H1 (cell line): ENCODE data around the gene CKLF. TPM values are rescaled to one million over a fixed set of nuclear protein-coding genes. Genes with fewer than 3 reads are reported as not detected.

Experiments
- CTCF ChIA-PET: fragments of 300-600 bp; sonication (Branson Sonifier 250); formaldehyde crosslinking; loops from one replicate; lab custom pipeline; 2021; ENCODE audit not compliant: partially characterized antibody; lab: Charles Lee
- POLR2A ChIA-PET: fragments of 300-600 bp; sonication (Branson Sonifier 250); formaldehyde crosslinking; loops from one replicate; lab custom pipeline; 2021; ENCODE audit warnings: inconsistent platforms; ENCODE audit not compliant: partially characterized antibody; lab: Charles Lee
- DNase-seq, 2 experiments: peaks; one replicate each; pipeline versions ENCODE4 v3.0.0 to v3.0.0-alpha.2; 2010 to 2022; ENCODE audit warnings: low spot score in 2 of 2, low read depth in 1 of 2, mixed read lengths in 1 of 2
- FAIRE-seq: peaks from 2 replicates; lab custom pipeline; 2011; peaks lifted over from hg19 to GRCh38; lab: Jason Lieb, UNC
- H2AFZ ChIP-seq: 2 replicates; pipeline ENCODE4 v1.8.1; 2012; ENCODE audit warnings: low read length, inconsistent platforms
- H2AK5ac ChIP-seq: 2 replicates; pipeline ENCODE4 v1.6.1; 2013; ENCODE audit warnings: low read depth, low read length
- H2BK120ac ChIP-seq: replicated peaks from 2 replicates; pipeline ENCODE3; 2013; ENCODE audit warnings: low read depth, low read length, inconsistent platforms
- H2BK12ac ChIP-seq: 2 replicates; pipeline ENCODE4 v1.6.1; 2013; ENCODE audit warnings: low read depth, low read length
- H2BK15ac ChIP-seq: 2 replicates; pipeline ENCODE4 v1.6.1; 2013; ENCODE audit warnings: low read length
- H2BK20ac ChIP-seq: 2 replicates; pipeline ENCODE4 v1.6.1; 2013; ENCODE audit warnings: low read length
- H2BK5ac ChIP-seq: 2 replicates; pipeline ENCODE4 v1.6.1; 2013; ENCODE audit warnings: low read depth, low read length
- H3K14ac ChIP-seq: 2 replicates; pipeline ENCODE4 v1.6.1; 2013; ENCODE audit warnings: inconsistent platforms; ENCODE audit not compliant: insufficient read length
- H3K18ac ChIP-seq: 2 replicates; pipeline ENCODE4 v1.6.1; 2013; ENCODE audit warnings: low read length; ENCODE audit errors: extremely low read depth
- H3K23ac ChIP-seq: 2 replicates; pipeline ENCODE4 v1.6.1; 2013; ENCODE audit warnings: inconsistent platforms; ENCODE audit not compliant: insufficient read length
- H3K23me2 ChIP-seq: 2 replicates; pipeline ENCODE4 v1.6.1; 2013; ENCODE audit warnings: low read depth, low read length
- H3K27ac ChIP-seq: 2 replicates; pipeline ENCODE4 v1.6.1; 2011; ENCODE audit warnings: low read depth, low read length, inconsistent platforms
- H3K27me3 ChIP-seq, 4 experiments: replicated peaks in 1 of 4; 1 replicate in 1 of 4; 2 replicates in 3 of 4; pipeline versions ENCODE4 v1.6.1 to v1.8.1; 2011 to 2013; ENCODE audit warnings: low read length in 3 of 4, mild to moderate bottlenecking in 3 of 4, inconsistent platforms in 2 of 4, mixed read lengths in 2 of 4, moderate library complexity in 1 of 4; ENCODE audit not compliant: control insufficient read depth in 3 of 4, insufficient read depth in 3 of 4; ENCODE audit errors: extremely low read depth in 1 of 4
- H3K36me3 ChIP-seq, 4 experiments: 2 replicates each; pipeline versions ENCODE4 v1.6.1 to v1.8.1; 2011 to 2013; ENCODE audit warnings: mild to moderate bottlenecking in 4 of 4, low read length in 3 of 4, moderate library complexity in 2 of 4, control low read depth in 1 of 4, inconsistent platforms in 1 of 4; ENCODE audit not compliant: insufficient read depth in 4 of 4, control insufficient read depth in 2 of 4
- H3K4ac ChIP-seq: replicated peaks from 2 replicates; pipeline ENCODE3; 2013; ENCODE audit warnings: low read length, low read depth, mixed read lengths, inconsistent platforms; ENCODE audit not compliant: insufficient read length
- H3K4me1 ChIP-seq, 4 experiments: replicated peaks in 1 of 4; 1 replicate in 1 of 4; 2 replicates in 3 of 4; pipeline versions ENCODE4 v1.6.1 to v1.8.1; 2011 to 2013; ENCODE audit warnings: low read length in 3 of 4, inconsistent platforms in 2 of 4, mixed read lengths in 1 of 4; ENCODE audit not compliant: insufficient read depth in 4 of 4, control insufficient read depth in 3 of 4
- H3K4me2 ChIP-seq, 2 experiments: 2 replicates each; pipeline versions ENCODE4 v1.6.1 to v1.8.1; 2011 to 2013; ENCODE audit warnings: low read depth in 2 of 2, low read length in 2 of 2, control low read depth in 1 of 2, inconsistent platforms in 1 of 2, mild to moderate bottlenecking in 1 of 2; ENCODE audit not compliant: insufficient read depth in 1 of 2
- H3K4me3 ChIP-seq, 4 experiments: fragments of 200-600, 300-600 bp in 1 of 4; sonication (generic), shearing (Covaris generic), sonication (Bioruptor Twin) in 1 of 4; 2 replicates each; pipeline versions ENCODE4 v1.5.1 to v1.8.1; 2011 to 2016; ENCODE audit warnings: low read length in 4 of 4, low read depth in 3 of 4, control low read depth in 2 of 4, inconsistent platforms in 2 of 4, mild to moderate bottlenecking in 2 of 4, mixed read lengths in 1 of 4, moderate library complexity in 1 of 4; ENCODE audit not compliant: insufficient read depth in 2 of 4; ENCODE audit errors: extremely low read depth in 1 of 4
- H3K56ac ChIP-seq: replicated peaks from 2 replicates; pipeline ENCODE3; 2013; ENCODE audit warnings: low read depth, mild to moderate bottlenecking, mixed read lengths, low read length, inconsistent platforms; ENCODE audit not compliant: insufficient read length
- H3K79me1 ChIP-seq: 2 replicates; pipeline ENCODE4 v1.6.1; 2013; ENCODE audit warnings: low read depth, low read length, control low read depth
- H3K79me2 ChIP-seq, 2 experiments: 2 replicates each; pipeline versions ENCODE4 v1.6.1 to v1.8.1; 2012 to 2013; ENCODE audit warnings: low read length in 2 of 2, mild to moderate bottlenecking in 2 of 2, inconsistent platforms in 1 of 2; ENCODE audit not compliant: insufficient read depth in 2 of 2, control insufficient read depth in 1 of 2
- H3K9ac ChIP-seq, 4 experiments: replicated peaks in 1 of 4; 1 replicate in 1 of 4; 2 replicates in 3 of 4; pipeline versions ENCODE4 v1.6.1 to v1.8.1; 2011 to 2013; ENCODE audit warnings: low read depth in 3 of 4, low read length in 3 of 4, control low read depth in 2 of 4, mild to moderate bottlenecking in 2 of 4, moderate library complexity in 2 of 4, inconsistent platforms in 1 of 4; ENCODE audit errors: extremely low read depth in 1 of 4
- H3K9me3 ChIP-seq, 2 experiments: 2 replicates each; pipeline versions ENCODE4 v1.6.1 to v1.8.1; 2012 to 2013; ENCODE audit warnings: mild to moderate bottlenecking in 2 of 2, moderate library complexity in 2 of 2, control low read depth in 1 of 2, inconsistent platforms in 1 of 2, low read depth in 1 of 2, low read length in 1 of 2, mixed read lengths in 1 of 2; ENCODE audit not compliant: insufficient read depth in 2 of 2
- H4K20me1 ChIP-seq, 2 experiments: replicated peaks in 1 of 2; 2 replicates each; pipeline versions ENCODE3 to v1.8.1; 2011 to 2013; ENCODE audit warnings: inconsistent platforms in 2 of 2, low read length in 2 of 2, mild to moderate bottlenecking in 1 of 2; ENCODE audit not compliant: insufficient read depth in 2 of 2, control insufficient read depth in 1 of 2
- H4K5ac ChIP-seq: 2 replicates; pipeline ENCODE4 v1.6.1; 2013; ENCODE audit warnings: low read length, low read depth, mixed read lengths, inconsistent platforms; ENCODE audit not compliant: insufficient read length
- H4K8ac ChIP-seq: 2 replicates; pipeline ENCODE4 v1.8.0; 2013; ENCODE audit warnings: mild to moderate bottlenecking, moderate library complexity, low read length, inconsistent platforms; ENCODE audit not compliant: insufficient read depth; ENCODE audit errors: extremely low read depth
- H4K91ac ChIP-seq: replicated peaks from 2 replicates; pipeline ENCODE3; 2013; ENCODE audit warnings: low read length, mixed read lengths, inconsistent platforms; ENCODE audit not compliant: insufficient read length
- ATF2 ChIP-seq: IDR thresholded peaks from 2 replicates; pipeline ENCODE4 v1.6.1; 2012; ENCODE audit warnings: low read length, inconsistent platforms
- ATF3 ChIP-seq: IDR thresholded peaks from 2 replicates; pipeline ENCODE4 v1.6.1; 2011; ENCODE audit warnings: low read depth, mild to moderate bottlenecking, low read length; ENCODE audit not compliant: insufficient read depth
- CEBPB ChIP-seq: IDR thresholded peaks from 2 replicates; pipeline ENCODE4 v1.6.1; 2012; ENCODE audit warnings: low read depth, low read length
- EP300 ChIP-seq, 2 experiments: IDR thresholded peaks; 1 replicate in 1 of 2; 2 replicates in 1 of 2; pipeline ENCODE4 v1.6.1; 2011 to 2012; ENCODE audit warnings: low read depth in 2 of 2, low read length in 2 of 2, mild to moderate bottlenecking in 2 of 2, borderline replicate concordance in 1 of 2, inconsistent platforms in 1 of 2, moderate library complexity in 1 of 2
- EZH2 ChIP-seq: fragments of 200-600 bp; sonication (generic); IDR thresholded peaks from 2 replicates; pipeline ENCODE4 v1.7.1; 2012; ENCODE audit warnings: low read depth, mild to moderate bottlenecking, moderate library complexity, low read length, inconsistent platforms; ENCODE audit not compliant: severe bottlenecking
- HDAC2 ChIP-seq, 2 experiments: fragments of 300-600 bp in 1 of 2; sonication (generic) in 1 of 2; IDR thresholded peaks; 2 replicates each; pipeline ENCODE4 v1.6.1; 2011 to 2012; ENCODE audit warnings: low read depth in 2 of 2, low read length in 2 of 2, mild to moderate bottlenecking in 2 of 2, moderate library complexity in 2 of 2, borderline replicate concordance in 1 of 2, inconsistent platforms in 1 of 2
- JUND ChIP-seq: IDR thresholded peaks from 2 replicates; pipeline ENCODE4 v1.6.1; 2011; ENCODE audit warnings: mild to moderate bottlenecking, improper control_type of control experiment, low read length
- RBBP5 ChIP-seq: IDR thresholded peaks from 2 replicates; pipeline ENCODE4 v1.7.1; 2012; ENCODE audit warnings: low read depth, mild to moderate bottlenecking, inconsistent platforms, low read length, moderate library complexity, borderline replicate concordance
- SP1 ChIP-seq: IDR thresholded peaks from 2 replicates; pipeline ENCODE4 v1.6.1; 2011; ENCODE audit warnings: low read depth, low read length
- TBP ChIP-seq: IDR thresholded peaks from 2 replicates; pipeline ENCODE4 v1.6.1; 2011; ENCODE audit warnings: low read depth, low read length, improper control_type of control experiment
- TCF12 ChIP-seq: IDR thresholded peaks from 2 replicates; pipeline ENCODE4 v1.6.1; 2011; ENCODE audit warnings: low read depth, mild to moderate bottlenecking, low read length
- WGBS, 2 experiments: shearing (Covaris generic) in 1 of 2; methylation state at CpG; one replicate each; pipeline versions ENCODE4 v1.1.6 to v1.1.7; 2013 to 2015; ENCODE audit warnings: low lambda C conversion rate in 2 of 2, mixed read lengths in 2 of 2, inconsistent platforms in 1 of 2, low coverage in 1 of 2, missing lambda C conversion rate in 1 of 2; ENCODE audit not compliant: insufficient replicate concordance in 2 of 2, insufficient coverage in 1 of 2, insufficient read length in 1 of 2; ENCODE audit errors: extremely low coverage in 1 of 2, missing lambda C conversion rate in 1 of 2; 5-methylcytosine and 5-hydroxymethylcytosine counted together
- polyA plus RNA-seq, 7 experiments: library from polyadenylated mRNA; depleted of rRNA in 3 of 7; stranded (reverse) in 5 of 7; unstranded in 2 of 7; fragments of >200 nt in 5 of 7; fragments of 200-250 nt in 2 of 7; gene quantifications; 1 replicate in 5 of 7; 2 replicates in 1 of 7; 4 replicates in 1 of 7; pipeline versions ENCODE4 v1.2.1 to v1.2.3, GENCODE V29; 2011 to 2013; ENCODE audit warnings: missing spikeins in 2 of 7, mixed read lengths in 2 of 7
- total RNA-seq: library from RNA; stranded (reverse); fragmentation: NEBNext Ultra II Directional; extraction: Animal tissue kit (Norgen Biotek cat#: 25700); gene quantifications from 2 replicates; pipeline ENCODE4 v1.2.1, GENCODE V29; 2021

The CKLF gene
- total and polyA plus RNA-seq, 2 of the 8 experiments (the other 6 are each of a cell fraction or from before 2014, with no cell fraction given) = 21.1 to 63.5 TPM

GRCh38 chr16:66612422-66612821 is 60.0 kb downstream of the CKLF start:
- no peak overlapping the region for H3K27ac ChIP-seq
- H3K79me1 ChIP-seq = peaks cover 2% of the 10 kb centered on the region; the same call in 1 of the 2 replicates
- no peak overlapping the region for H2BK120ac ChIP-seq
- FAIRE-seq (no peak), DNase-seq (no peak)
- H3K4me3 ChIP-seq = no peak overlapping the region
- peaks cover 6 to 9% of the 10 kb centered on the region in 2 experiments for H4K20me1 ChIP-seq
- no peaks in the 10 kb centered on the region for H3K23me2 ChIP-seq
- H3K9me3 ChIP-seq = peaks cover 0 to 7% of the 10 kb centered on the region in 2 experiments; a peak in 1 of 4 replicates
- CTCF ChIA-PET = interaction anchor here (1.0 to 6.4 kb wide), 3 partner anchors 12 to 40 kb away, joined by 3 to 57 read pairs (median 3); no protein-coding TSS in a partner anchor
- 80% methylated on average over 6 of the region's 14 CpGs; no CpG with 5 or more reads in 1 of the 2 experiments for WGBS, 2 experiments
- no peak overlapping the region for H2BK20ac ChIP-seq
- no peak overlapping the region for H3K4ac ChIP-seq
- H2BK12ac ChIP-seq = no peak overlapping the region
- H4K8ac ChIP-seq = no peak overlapping the region
- H2AFZ ChIP-seq = no peak overlapping the region
- H3K56ac ChIP-seq = no peak overlapping the region
- H3K14ac ChIP-seq = no peak overlapping the region
- H2BK5ac ChIP-seq = no peak overlapping the region
- H3K27me3 ChIP-seq = no peaks in the 10 kb centered on the region
- H4K5ac ChIP-seq = no peak overlapping the region
- peaks cover 9 to 33% (median 26%) of the 10 kb centered on the region in 4 experiments; a peak in 7 of 8 replicates for H3K36me3 ChIP-seq
- no peak overlapping the region for H2BK15ac ChIP-seq
- no peak overlapping the region for H4K91ac ChIP-seq
- POLR2A ChIA-PET = no interaction called here
- no peak overlapping the region for H3K4me2 ChIP-seq
- H3K23ac ChIP-seq = no peak overlapping the region
- H3K79me2 ChIP-seq = no peaks in the 10 kb centered on the region
- no peak overlapping the region for H2AK5ac ChIP-seq
- H3K18ac ChIP-seq = no peak overlapping the region
- H3K9ac ChIP-seq = no peak overlapping the region
- H3K4me1 ChIP-seq = peaks cover 7 to 17% (median 11%) of the 10 kb centered on the region in 4 experiments
- no peak for TF ChIP-seq ATF2
- TF ChIP-seq TCF12 = no peak
- no peak for TF ChIP-seq JUND
- TF ChIP-seq RBBP5 = no peak
- no peak for TF ChIP-seq EP300 (IDR thresholded peaks at IDR 0.05; ENCODE audit: borderline replicate concordance in 1 of 2, low read depth in 2 of 2, low read length in 2 of 2)
- no peak for TF ChIP-seq TBP
- TF ChIP-seq HDAC2 (IDR thresholded peaks at IDR 0.05; ENCODE audit: borderline replicate concordance in 1 of 2, low read depth in 2 of 2, low read length in 2 of 2) = no peak
- no peak for TF ChIP-seq CEBPB
- no peak for TF ChIP-seq ATF3
- TF ChIP-seq SP1 = no peak
- no peak for TF ChIP-seq EZH2
